IPS-20b (cell line): ENCODE measurements around the gene SIPA1.
"Not testable (repeated sequence)": the region's sequence is repeated elsewhere in the genome, so short reads cannot be mapped to it uniquely, and the experiment has no call there.

ENCODE experiments used
- H3K27ac ChIP-seq: one replicate; pipeline ENCODE4 v1.5.1; 2013; ENCODE audit warnings: low read length
- H3K27me3 ChIP-seq: 2 replicates; pipeline ENCODE4 v1.6.1; 2013; ENCODE audit warnings: mild to moderate bottlenecking, low read length, inconsistent platforms; ENCODE audit not compliant: insufficient read depth
- H3K36me3 ChIP-seq: 2 replicates; pipeline ENCODE4 v1.6.1; 2013; ENCODE audit warnings: low read depth, mild to moderate bottlenecking, inconsistent platforms, low read length, moderate library complexity; ENCODE audit not compliant: insufficient read depth
- H3K4me1 ChIP-seq: 2 replicates; pipeline ENCODE4 v1.6.1; 2013; ENCODE audit warnings: mild to moderate bottlenecking, control low read depth, inconsistent platforms, low read length, moderate library complexity; ENCODE audit not compliant: insufficient read depth
- H3K4me3 ChIP-seq: 2 replicates; pipeline ENCODE4 v1.5.1; 2013; ENCODE audit warnings: mild to moderate bottlenecking, low read length, inconsistent platforms
- H3K9ac ChIP-seq: 2 replicates; pipeline ENCODE4 v1.6.1; 2013; ENCODE audit warnings: low read depth, mild to moderate bottlenecking, inconsistent platforms, low read length, moderate library complexity
- H3K9me3 ChIP-seq: 2 replicates; pipeline ENCODE4 v1.6.1; 2013; ENCODE audit warnings: mild to moderate bottlenecking, low read depth, low read length, inconsistent platforms; ENCODE audit not compliant: insufficient read depth

Gene SIPA1

GRCh38 chr11:65630215-65630614 is 7.7 kb upstream of the SIPA1 start:
- no peak overlapping the region for H3K9ac ChIP-seq
- H3K9me3 ChIP-seq, result no peaks in the 10 kb centered on the region
- H3K36me3 ChIP-seq, result peaks cover 74% of the 10 kb centered on the region
- H3K4me1 ChIP-seq, result no peaks in the 10 kb centered on the region
- no peak overlapping the region for H3K4me3 ChIP-seq
- no peak overlapping the region for H3K27ac ChIP-seq
- no peaks in the 10 kb centered on the region for H3K27me3 ChIP-seq

GRCh38 chr11:65633390-65634108 is 4.4 kb upstream of the SIPA1 start:
- peaks cover 6% of the 10 kb centered on the region; the same call in 1 of the 2 replicates for H3K4me1 ChIP-seq
- no peaks in the 10 kb centered on the region for H3K27me3 ChIP-seq
- H3K27ac ChIP-seq, result no peak overlapping the region
- H3K9ac ChIP-seq, result no peak overlapping the region
- peaks cover 62% of the 10 kb centered on the region for H3K36me3 ChIP-seq
- no peaks in the 10 kb centered on the region for H3K9me3 ChIP-seq
- no peak overlapping the region for H3K4me3 ChIP-seq

- Histone ChIP-seq H3K36me3 (peaks cover 57% of the 10 kb centered on the region), H3K9ac (no peak overlapping the region), H3K4me3 (no peak overlapping the region), H3K27me3 (no peaks in the 10 kb centered on the region), H3K9me3 (no peaks in the 10 kb centered on the region), H3K4me1 (peaks cover 6% of the 10 kb centered on the region; the same call in 1 of the 2 replicates), H3K27ac (no peak overlapping the region)
These were observed 3.8 kb upstream of the SIPA1 start for GRCh38 chr11:65634109-65634436.

- peaks cover 53% of the 10 kb centered on the region for H3K36me3 ChIP-seq
- no peaks in the 10 kb centered on the region for H3K27me3 ChIP-seq
- no peak overlapping the region for H3K4me3 ChIP-seq
- no peaks in the 10 kb centered on the region for H3K9me3 ChIP-seq
- peaks cover 6% of the 10 kb centered on the region; the same call in 1 of the 2 replicates for H3K4me1 ChIP-seq
- H3K27ac ChIP-seq, result no peak overlapping the region
- no peak overlapping the region for H3K9ac ChIP-seq
These were observed 3.5 kb upstream of the SIPA1 start for GRCh38 chr11:65634440-65634839.

GRCh38 chr11:65634905-65635731 is 2.8 kb upstream of the SIPA1 start:
- no peak overlapping the region for H3K27ac ChIP-seq
- H3K36me3 ChIP-seq, result peaks cover 46% of the 10 kb centered on the region
- no peak overlapping the region for H3K9ac ChIP-seq

GRCh38 chr11:65636108-65637031 is 1.5 kb upstream of the SIPA1 start:
- Histone ChIP-seq H3K27me3 (no peaks in the 10 kb centered on the region), H3K27ac (no peak overlapping the region), H3K4me3 (no peak overlapping the region), H3K4me1 (peaks cover 6% of the 10 kb centered on the region; the same call in 1 of the 2 replicates), H3K9ac (no peak overlapping the region; the same call in 1 of the 2 replicates), H3K36me3 (peaks cover 36% of the 10 kb centered on the region), H3K9me3 (no peaks in the 10 kb centered on the region)

More at GRCh38 chr11:65634905-65635731, 2.8 kb upstream of the SIPA1 start:
- H3K4me1 ChIP-seq, result peaks cover 6% of the 10 kb centered on the region; the same call in 1 of the 2 replicates
- no peaks in the 10 kb centered on the region for H3K9me3 ChIP-seq
- no peaks in the 10 kb centered on the region for H3K27me3 ChIP-seq
- H3K4me3 ChIP-seq, result no peak overlapping the region

- Histone ChIP-seq H3K27ac (peak overlapping the region; percentile 58), H3K4me1 (peaks cover 11% of the 10 kb centered on the region; the same call in 1 of the 2 replicates), H3K9ac (peak overlapping the region; percentile 76; the same call in 1 of the 2 replicates)
These were observed 806 bp upstream of the SIPA1 start for GRCh38 chr11:65637032-65637557.

GRCh38 chr11:65639228-65639597 is 1.3 kb downstream of the SIPA1 start:
- H3K9me3 ChIP-seq, H3K4me3 ChIP-seq, H3K27ac ChIP-seq, H3K27me3 ChIP-seq, H3K9ac ChIP-seq: not testable (repeated sequence)
- peaks cover 27% of the 10 kb centered on the region for H3K36me3 ChIP-seq
- peaks cover 11% of the 10 kb centered on the region; the same call in 1 of the 2 replicates for H3K4me1 ChIP-seq

More at GRCh38 chr11:65637032-65637557, 806 bp upstream of the SIPA1 start:
- Histone ChIP-seq H3K27me3 (no peaks in the 10 kb centered on the region), H3K9me3 (no peaks in the 10 kb centered on the region), H3K4me3 (peak overlapping the region; percentile 72; the same call in 1 of the 2 replicates), H3K36me3 (peaks cover 31% of the 10 kb centered on the region)

GRCh38 chr11:65639623-65640482 is 2.0 kb downstream of the SIPA1 start:
- Histone ChIP-seq H3K36me3 (peaks cover 21% of the 10 kb centered on the region), H3K4me3 (no peak overlapping the region), H3K27me3 (no peaks in the 10 kb centered on the region), H3K4me1 (peaks cover 11% of the 10 kb centered on the region; the same call in 1 of the 2 replicates), H3K9ac (no peak overlapping the region), H3K27ac (no peak overlapping the region), H3K9me3 (no peaks in the 10 kb centered on the region)

GRCh38 chr11:65640483-65641296 is 2.8 kb downstream of the SIPA1 start:
- Histone ChIP-seq H3K27me3 (no peaks in the 10 kb centered on the region), H3K4me1 (peaks cover 11% of the 10 kb centered on the region; the same call in 1 of the 2 replicates), H3K4me3 (no peak overlapping the region), H3K9me3 (no peaks in the 10 kb centered on the region), H3K9ac (no peak overlapping the region), H3K27ac (no peak overlapping the region), H3K36me3 (peaks cover 12% of the 10 kb centered on the region)
